Sigmoid colon (tissue), 7 donors: Measurements from ENCODE around the gene MYO10. TPM values are rescaled to one million over a fixed set of nuclear protein-coding genes. Genes with fewer than 3 reads are reported as not detected.

Experiments
- DNase-seq: peaks from one replicate; pipeline ENCODE4 v3.0.0-alpha.2; 2019
- H3K27ac ChIP-seq, 4 donors: fragments of 200-600 bp; sonication (generic); one replicate each; pipeline ENCODE4 v1.5.1; 2016 to 2019; ENCODE audit warnings: mild to moderate bottlenecking in 1 of 4
- H3K27me3 ChIP-seq, 3 donors: fragments of 200-600 bp; sonication (generic); one replicate each; pipeline ENCODE4 v1.5.1; 2019; ENCODE audit warnings: mild to moderate bottlenecking in 1 of 3
- H3K36me3 ChIP-seq, 4 donors: fragments of 200-600 bp; sonication (generic); one replicate each; pipeline ENCODE4 v1.5.1; 2016 to 2019
- H3K4me1 ChIP-seq, 4 donors: fragments of 200-600 bp; sonication (generic); one replicate each; pipeline ENCODE4 v1.5.1; 2017 to 2019
- H3K4me3 ChIP-seq, 4 donors: fragments of 200-600 bp; sonication (generic); one replicate each; pipeline ENCODE4 v1.5.1; 2017 to 2019; ENCODE audit warnings: mild to moderate bottlenecking in 2 of 4, moderate library complexity in 1 of 4
- H3K9me3 ChIP-seq, 4 donors: fragments of 200-600 bp in 3 of 4; sonication (generic) in 3 of 4; one replicate each; pipeline versions ENCODE4 v1.5.1 to v1.6.1; 2013 to 2019
- CTCF ChIP-seq, 4 experiments: fragments of 450-650 bp in 3 of 4; fragments of 200-600 bp in 1 of 4; IDR thresholded peaks; one replicate each; pipeline ENCODE4 v1.5.1; 2016 to 2019; ENCODE audit warnings: antibody characterized with exemption in 4 of 4, mild to moderate bottlenecking in 3 of 4, moderate library complexity in 2 of 4
- EP300 ChIP-seq, 4 donors: sonication (generic); formaldehyde crosslinking; IDR thresholded peaks; one replicate each; pipeline ENCODE4 v1.6.1; 2017; ENCODE audit warnings: antibody characterized with exemption in 4 of 4
- POLR2A ChIP-seq, 2 donors: fragments of 450-650 bp; IDR thresholded peaks; one replicate each; pipeline ENCODE4 v1.6.1; 2016; ENCODE audit warnings: antibody characterized with exemption in 2 of 2, mild to moderate bottlenecking in 2 of 2, moderate library complexity in 2 of 2
- POLR2AphosphoS5 ChIP-seq, 4 donors: sonication (generic); formaldehyde crosslinking; IDR thresholded peaks; one replicate each; pipeline ENCODE4 v1.6.1; 2017; ENCODE audit warnings: antibody characterized with exemption in 4 of 4
- WGBS, 2 donors: extraction: QIAGEN DNeasy Blood & Tissue Kit; methylation state at CpG; one replicate each; pipeline ENCODE4 v1.1.7; 2013; 5-methylcytosine and 5-hydroxymethylcytosine counted together
- intact Hi-C: fragments of 100-400 bp; cut with DNase I; formaldehyde crosslinking; loops from one replicate; pipeline ENCODE4 v1.15.1; 2023
- polyA plus RNA-seq, 3 donors: library from polyadenylated mRNA; stranded (reverse); fragments of 200-250 nt; gene quantifications; one replicate each; pipeline ENCODE4 v1.2.3, GENCODE V29; 2013
- total RNA-seq, 4 donors: library from RNA; depleted of rRNA; stranded (reverse); fragments of >200 nt; gene quantifications; one replicate each; pipeline ENCODE4 v1.1.0, GENCODE V29; 2016
- donor health status: healthy with polysubstance abuse.
- donor health status: Bipolar disorder and iron deficiency.
- donor health status: healthy.

The MYO10 gene
- total and polyA plus RNA-seq, 7 donors = 3.9 to 20.3 (median 8.3) TPM

GRCh38 chr5:16854351-16854750 is 81.7 kb downstream of the MYO10 start:
- no peak for TF ChIP-seq EP300 (IDR thresholded peaks at IDR 0.05)
- no peak for TF ChIP-seq POLR2A (IDR thresholded peaks at IDR 0.05)
- TF ChIP-seq POLR2AphosphoS5 (IDR thresholded peaks at IDR 0.05) = no peak
- no peak for TF ChIP-seq CTCF (IDR thresholded peaks at IDR 0.05)
- peaks cover 0 to 12% (median 0%) of the 10 kb centered on the region in 4 donors for H3K4me1 ChIP-seq
- H3K27ac ChIP-seq = no peak overlapping the region
- WGBS, 2 donors = 81 to 84% methylated on average over 2 of the region's 2 CpGs
- H3K9me3 ChIP-seq = peaks cover 0 to 5% (median 3%) of the 10 kb centered on the region in 4 donors
- H3K36me3 ChIP-seq = no peaks in the 10 kb centered on the region
- DNase-seq = no peak
- H3K27me3 ChIP-seq = no peaks in the 10 kb centered on the region
- H3K4me3 ChIP-seq = no peak overlapping the region
- intact Hi-C loops = no loop called here

GRCh38 chr5:16853518-16853917 is 82.6 kb downstream of the MYO10 start:
- no peak for DNase-seq
- no peaks in the 10 kb centered on the region for H3K9me3 ChIP-seq
- peaks cover 0 to 12% (median 0%) of the 10 kb centered on the region in 4 donors for H3K4me1 ChIP-seq
- intact Hi-C loops = no loop called here
- H3K36me3 ChIP-seq = no peaks in the 10 kb centered on the region
- H3K27ac ChIP-seq = no peak overlapping the region
- H3K27me3 ChIP-seq = no peaks in the 10 kb centered on the region
- 72 to 89% methylated on average over 4 of the region's 4 CpGs for WGBS, 2 donors
- H3K4me3 ChIP-seq = no peak overlapping the region
- no peak for TF ChIP-seq POLR2AphosphoS5 (IDR thresholded peaks at IDR 0.05)
- no peak for TF ChIP-seq POLR2A (IDR thresholded peaks at IDR 0.05)
- TF ChIP-seq EP300 (IDR thresholded peaks at IDR 0.05) = no peak
- TF ChIP-seq CTCF (IDR thresholded peaks at IDR 0.05) = no peak

- intact Hi-C loops = no loop called here
- no peak overlapping the region for H3K27ac ChIP-seq
- H3K27me3 ChIP-seq = no peaks in the 10 kb centered on the region
- TF ChIP-seq POLR2A (IDR thresholded peaks at IDR 0.05) (no peak), CTCF (IDR thresholded peaks at IDR 0.05) (no peak), POLR2AphosphoS5 (IDR thresholded peaks at IDR 0.05) (no peak), EP300 (IDR thresholded peaks at IDR 0.05) (no peak)
- 85 to 87% methylated on average over 7 of the region's 7 CpGs for WGBS, 2 donors
- H3K4me3 ChIP-seq = no peak overlapping the region
- peaks cover 0 to 12% (median 0%) of the 10 kb centered on the region in 4 donors for H3K4me1 ChIP-seq
- no peaks in the 10 kb centered on the region for H3K9me3 ChIP-seq
- H3K36me3 ChIP-seq = no peaks in the 10 kb centered on the region
- no peak for DNase-seq
Observed at GRCh38 chr5:16852251-16853005, 83.7 kb downstream of the MYO10 start.

- no peak overlapping the region for H3K4me3 ChIP-seq
- intact Hi-C loops = no loop called here
- no peak overlapping the region for H3K27ac ChIP-seq
- TF ChIP-seq CTCF (IDR thresholded peaks at IDR 0.05) (no peak), POLR2AphosphoS5 (IDR thresholded peaks at IDR 0.05) (no peak), EP300 (IDR thresholded peaks at IDR 0.05) (no peak), POLR2A (IDR thresholded peaks at IDR 0.05) (no peak)
- H3K4me1 ChIP-seq = no peaks in the 10 kb centered on the region
- DNase-seq = no peak
- no peaks in the 10 kb centered on the region for H3K27me3 ChIP-seq
- no peaks in the 10 kb centered on the region for H3K36me3 ChIP-seq
- no peaks in the 10 kb centered on the region for H3K9me3 ChIP-seq
- 90 to 96% methylated on average over 4 of the region's 4 CpGs for WGBS, 2 donors
Observed at GRCh38 chr5:16849775-16850174, 86.3 kb downstream of the MYO10 start.
